Measurements from ENCODE around the gene MYO18A.
"Not testable (repeated sequence)": the region's sequence is repeated elsewhere in the genome, so short reads cannot be mapped to it uniquely, and the experiment has no call there.

The MYO18A gene

GRCh38 chr17:29194669-29195068 is 14.5 kb upstream of the MYO18A start:
- DNase-seq (ENCODE audit: low spot score) = no peak

GRCh38 chr17:29193146-29193545 is 12.9 kb upstream of the MYO18A start:
- no peak for DNase-seq (ENCODE audit: low spot score)

- DNase-seq (ENCODE audit: low spot score) = no peak
Observed at GRCh38 chr17:29190592-29191207, 10.5 kb upstream of the MYO18A start.

- no peak for DNase-seq (ENCODE audit: low spot score)
Observed at GRCh38 chr17:29190039-29190438, 9.8 kb upstream of the MYO18A start.

- no peak for DNase-seq (ENCODE audit: low spot score)
Observed at GRCh38 chr17:29189355-29189754, 9.2 kb upstream of the MYO18A start.

- no peak for DNase-seq (ENCODE audit: low spot score)
Observed at GRCh38 chr17:29181226-29181625, 1.0 kb upstream of the MYO18A start.

- no peak for DNase-seq (ENCODE audit: low spot score)
Observed at GRCh38 chr17:29180788-29181160, 576 bp upstream of the MYO18A start.

GRCh38 chr17:29179232-29180033 is 765 bp downstream of the MYO18A start:
- DNase-seq (ENCODE audit: low spot score) = no peak

GRCh38 chr17:29178750-29179231 is 1.4 kb downstream of the MYO18A start:
- DNase-seq (ENCODE audit: low spot score) = no peak

GRCh38 chr17:29177871-29178749 is 2.1 kb downstream of the MYO18A start:
- no peak for DNase-seq (ENCODE audit: low spot score)

- DNase-seq (ENCODE audit: low spot score) = no peak
Observed at GRCh38 chr17:29177541-29177870, 2.7 kb downstream of the MYO18A start.

GRCh38 chr17:29176558-29177351 is 3.4 kb downstream of the MYO18A start:
- peak; percentile 56 for DNase-seq (ENCODE audit: low spot score)

- no peak for DNase-seq (ENCODE audit: low spot score)
Observed at GRCh38 chr17:29175349-29175748, 4.8 kb downstream of the MYO18A start.

- DNase-seq (ENCODE audit: low spot score) = no peak
Observed at GRCh38 chr17:29172589-29172988, 7.6 kb downstream of the MYO18A start.

- no peak for DNase-seq (ENCODE audit: low spot score)
Observed at GRCh38 chr17:29170682-29171081, 9.5 kb downstream of the MYO18A start.

GRCh38 chr17:29169806-29170591 is 10.2 kb downstream of the MYO18A start:
- DNase-seq (ENCODE audit: low spot score) = no peak

- DNase-seq (ENCODE audit: low spot score) = not testable (repeated sequence)
Observed at GRCh38 chr17:29168759-29169126, 11.5 kb downstream of the MYO18A start.

GRCh38 chr17:29168079-29168758 is 12.0 kb downstream of the MYO18A start:
- DNase-seq (ENCODE audit: low spot score) = no peak

- no peak for DNase-seq (ENCODE audit: low spot score)
Observed at GRCh38 chr17:29167393-29168078, 12.7 kb downstream of the MYO18A start.

GRCh38 chr17:29166507-29166887 is 13.7 kb downstream of the MYO18A start:
- DNase-seq (ENCODE audit: low spot score) = no peak

Measured in CD4-positive, alpha-beta T cell treated with Interleukin-15 for 4 hours (primary cell).